Heart left ventricle (tissue), 16 donors: ENCODE results near the gene BAG1. TPM values are rescaled to one million over a fixed set of nuclear protein-coding genes. Genes with fewer than 3 reads are reported as not detected.

Experiments
- ATAC-seq, 4 donors: fragments of 200-7000 bp; cut with Tn5 transposase; one replicate each; pipeline ENCODE4 v1.9.1; 2020 to 2022; ENCODE audit warnings: moderate library complexity in 4 of 4, mild to moderate bottlenecking in 3 of 4, moderate number of reproducible peaks in 1 of 4
- DNase-seq, 5 donors: peaks; one replicate each; pipeline ENCODE4 v3.0.0-alpha.2; 2020
- H3K27ac ChIP-seq, 12 donors: fragments of 200-600 bp; sonication (generic) in 4 of 12; one replicate each; pipeline versions ENCODE4 v1.5.0 to v1.8.0; 2016 to 2022; ENCODE audit warnings: mild to moderate bottlenecking in 2 of 12
- H3K27me3 ChIP-seq, 9 donors: fragments of 200-600 bp; sonication (generic) in 2 of 9; one replicate each; pipeline versions ENCODE4 v1.5.1 to v1.8.0; 2016 to 2022; ENCODE audit warnings: mild to moderate bottlenecking in 3 of 9
- H3K36me3 ChIP-seq, 9 donors: fragments of 200-600 bp; sonication (generic) in 2 of 9; one replicate each; pipeline versions ENCODE4 v1.5.0 to v1.8.0; 2018 to 2022; ENCODE audit warnings: mild to moderate bottlenecking in 2 of 9
- H3K4me1 ChIP-seq, 12 donors: fragments of 200-600 bp; sonication (generic) in 4 of 12; one replicate each; pipeline versions ENCODE4 v1.5.0 to v1.8.0; 2016 to 2022; ENCODE audit warnings: mild to moderate bottlenecking in 3 of 12
- H3K4me3 ChIP-seq, 12 donors: fragments of 200-600 bp; sonication (generic) in 4 of 12; one replicate each; pipeline versions ENCODE4 v1.5.0 to v1.8.0; 2017 to 2022; ENCODE audit warnings: mild to moderate bottlenecking in 9 of 12, moderate library complexity in 4 of 12
- H3K9me3 ChIP-seq, 12 donors: fragments of 200-600 bp; sonication (generic) in 4 of 12; one replicate each; pipeline versions ENCODE4 v1.5.0 to v1.8.0; 2016 to 2022; ENCODE audit warnings: mild to moderate bottlenecking in 1 of 12
- CTCF ChIP-seq, 12 donors: fragments of 200-600 bp; sonication (generic) in 4 of 12; IDR thresholded peaks; one replicate each; pipeline versions ENCODE4 v1.5.0 to v1.8.0; 2018 to 2022; ENCODE audit warnings: antibody characterized with exemption in 12 of 12, mild to moderate bottlenecking in 5 of 12
- POLR2A ChIP-seq, 2 donors: fragments of 450-650 bp; IDR thresholded peaks; one replicate each; pipeline ENCODE4 v1.6.1; 2017; ENCODE audit warnings: antibody characterized with exemption in 2 of 2, mild to moderate bottlenecking in 2 of 2, moderate library complexity in 2 of 2
- WGBS, 4 donors: extraction: QIAGEN DNeasy Blood & Tissue Kit in 2 of 4; methylation state at CpG; one replicate each; pipeline versions ENCODE4 v1.1.5 to v1.1.7; 2013 to 2018; 5-methylcytosine and 5-hydroxymethylcytosine counted together
- intact Hi-C, 10 donors: fragments of 100-400 bp; cut with DNase I; formaldehyde crosslinking; loops; one replicate each; pipeline versions ENCODE4 v1.11.1 to v1.14.2; 2022
- polyA plus RNA-seq, 2 donors: library from polyadenylated mRNA; stranded (reverse); fragments of 200-250 nt; gene quantifications; one replicate each; pipeline ENCODE4 v1.2.3, GENCODE V29; 2013
- total RNA-seq, 9 donors: library from RNA; depleted of rRNA in 2 of 9; stranded (reverse); fragments of >200 nt in 2 of 9; fragmentation: NEBNext Ultra II Directional in 3 of 9; extraction: Animal tissue kit (Norgen Biotek cat#: 25700) in 3 of 9; gene quantifications; one replicate each; pipeline versions ENCODE4 v1.1.0 to v1.2.4, GENCODE V29; 2016 to 2023
- donor health status: ischemic (EF 13 %, LVEDD 7.1; RV severe dilation, severe dysfunction).
- donor health status: healthy with polysubstance abuse.
- donor health status: DM: no; HTN: yes; CAD: no.
- donor health status: DM: no; HTN: no; CAD: no.
- donor health status: ischemic (EF 25% LVEDD 6.9; RV normal size, moderate dysfunction).
- donor health status: ischemic (EF 25% LVEDD 5.7; RV mildly dilated, moderate dysfunction).
- donor health status: healthy.
- donor health status: DM: yes; HTN: yes; CAD: no.
- donor health status: ischemic (EF 35%, LVEDD 5.7; RV mildly dilated, moderate dysfunction).
- donor health status: nonischemic (EF 11% LVEDD 7.7; RV severe dilation, severe dysfunction).
- donor health status: DM: yes; HTN: yes; CAD: no.
- donor health status: PGD.
- donor health status: ischemic (EF 29% LVEDD 5.4; RV normal size, mild dysfunction).
- donor health status: nonischemic (EF 23%, LVEDD 6.1; RV moderate dilation, normal function).

The BAG1 gene
- total and polyA plus RNA-seq, 11 donors, result 71.0 to 144 (median 112) TPM

GRCh38 chr9:33232815-33233214 lies 31.7 kb downstream of the BAG1 start:
- H3K9me3 ChIP-seq, result no peaks in the 10 kb centered on the region
- H3K27me3 ChIP-seq, result no peaks in the 10 kb centered on the region
- DNase-seq (no peak), ATAC-seq (no peak)
- H3K27ac ChIP-seq, result no peak overlapping the region
- intact Hi-C loops, result loop anchor here in 1 of 10 donors (5.0 kb wide), 1 partner anchor 141 kb away; no protein-coding TSS in a partner anchor
- WGBS, 4 donors, result 89 to 95% (median 90%) methylated on average over 6 of the region's 6 CpGs
- TF ChIP-seq CTCF (IDR thresholded peaks at IDR 0.05) (no peak), POLR2A (IDR thresholded peaks at IDR 0.05) (no peak)
- no peaks in the 10 kb centered on the region for H3K36me3 ChIP-seq
- H3K4me1 ChIP-seq, result no peaks in the 10 kb centered on the region
- H3K4me3 ChIP-seq, result no peak overlapping the region

- ATAC-seq (no peak), DNase-seq (no peak)
- Histone ChIP-seq H3K9me3 (no peaks in the 10 kb centered on the region), H3K36me3 (no peaks in the 10 kb centered on the region), H3K4me3 (no peak overlapping the region), H3K27me3 (no peaks in the 10 kb centered on the region), H3K4me1 (peaks cover 0 to 5% (median 0%) of the 10 kb centered on the region in 12 donors), H3K27ac (no peak overlapping the region)
- intact Hi-C loops, result loop anchor here in 1 of 10 donors (5.0 kb wide), 1 partner anchor 139 kb away; no protein-coding TSS in a partner anchor
- no peak for TF ChIP-seq CTCF (IDR thresholded peaks at IDR 0.05)
- TF ChIP-seq POLR2A (IDR thresholded peaks at IDR 0.05), result no peak
- 80 to 89% (median 85%) methylated on average over 2 of the region's 2 CpGs for WGBS, 4 donors
These were observed 32.9 kb downstream of the BAG1 start for GRCh38 chr9:33231623-33231942.

- no peak for ATAC-seq
- Histone ChIP-seq H3K4me1 (peaks cover 0 to 9% (median 0%) of the 10 kb centered on the region in 12 donors), H3K27ac (no peak overlapping the region), H3K4me3 (no peak overlapping the region), H3K27me3 (no peaks in the 10 kb centered on the region), H3K9me3 (no peaks in the 10 kb centered on the region), H3K36me3 (no peaks in the 10 kb centered on the region)
- no peak for DNase-seq
- intact Hi-C loops, result loop anchor here in 1 of 10 donors (5.0 kb wide), 1 partner anchor 139 kb away; no protein-coding TSS in a partner anchor
- WGBS, 4 donors, result 86 to 90% (median 88%) methylated on average over 12 to 13 of the region's 13 CpGs
- TF ChIP-seq CTCF (IDR thresholded peaks at IDR 0.05) (no peak), POLR2A (IDR thresholded peaks at IDR 0.05) (no peak)
These were observed 33.5 kb downstream of the BAG1 start for GRCh38 chr9:33230756-33231622.

GRCh38 chr9:33229359-33230114 lies 35.0 kb downstream of the BAG1 start:
- ATAC-seq (peak in 1 of 4 donors; percentile 11), DNase-seq (no peak)
- Histone ChIP-seq H3K36me3 (no peaks in the 10 kb centered on the region), H3K27me3 (no peaks in the 10 kb centered on the region), H3K4me1 (peaks cover 0 to 19% (median 3%) of the 10 kb centered on the region in 12 donors), H3K9me3 (no peaks in the 10 kb centered on the region), H3K27ac (no peak overlapping the region), H3K4me3 (no peak overlapping the region)
- 79 to 88% (median 83%) methylated on average over 8 to 9 of the region's 9 CpGs for WGBS, 4 donors
- intact Hi-C loops, result loop anchor here in 6 of 10 donors (5.0 to 10.0 kb wide), 5 partner anchors 55 to 137 kb away; partner anchors contain the start of gene B4GALT1 (in 2 of the 6)
- TF ChIP-seq POLR2A (IDR thresholded peaks at IDR 0.05) (no peak), CTCF (IDR thresholded peaks at IDR 0.05) (no peak)
